Stimulated activated CD8-positive, alpha-beta memory T cell treated with anti-CD3 and anti-CD28 coated beads, Interleukin-4, amount 100 ng/mL, for 48 hours (primary cell): ENCODE measurements around the gene DDC.
"Not testable (repeated sequence)": the region's sequence is repeated elsewhere in the genome, so short reads cannot be mapped to it uniquely, and the experiment has no call there.

Experiments
- DNase-seq: peaks from one replicate; pipeline ENCODE4 v3.0.0-alpha.2; 2020

The DDC gene

GRCh38 chr7:50479743-50480517 is 85.3 kb downstream of the DDC start:
- no peak for DNase-seq

- DNase-seq = no peak
These were observed 87.6 kb downstream of the DDC start for GRCh38 chr7:50477640-50478039.

GRCh38 chr7:50476953-50477625 is 88.1 kb downstream of the DDC start:
- no peak for DNase-seq

- no peak for DNase-seq
These were observed 89.9 kb downstream of the DDC start for GRCh38 chr7:50475340-50475739.

GRCh38 chr7:50474382-50475160 is 90.6 kb downstream of the DDC start:
- DNase-seq = no peak

GRCh38 chr7:50473531-50473930 is 91.7 kb downstream of the DDC start:
- DNase-seq = no peak

GRCh38 chr7:50472427-50472826 is 92.8 kb downstream of the DDC start:
- no peak for DNase-seq

- DNase-seq = no peak
These were observed 93.2 kb downstream of the DDC start for GRCh38 chr7:50471970-50472369.

- no peak for DNase-seq
These were observed 94.7 kb downstream of the DDC start for GRCh38 chr7:50470250-50471163.

GRCh38 chr7:50469181-50469580 is 96.0 kb downstream of the DDC start:
- DNase-seq = no peak

- peak; percentile 90 for DNase-seq
These were observed 97.2 kb downstream of the DDC start for GRCh38 chr7:50467817-50468610.

GRCh38 chr7:50466815-50467585 is 98.2 kb downstream of the DDC start:
- no peak for DNase-seq

- DNase-seq = no peak
These were observed 102.2 kb downstream of the DDC start for GRCh38 chr7:50463035-50463434.

- DNase-seq = no peak
These were observed 102.8 kb downstream of the DDC start for GRCh38 chr7:50462361-50462760.

GRCh38 chr7:50461695-50462094 is 103.5 kb downstream of the DDC start:
- DNase-seq = no peak

- not testable (repeated sequence) for DNase-seq
These were observed 106.0 kb downstream of the DDC start for GRCh38 chr7:50459183-50459582.

GRCh38 chr7:50458651-50459050 is 106.6 kb downstream of the DDC start:
- not testable (repeated sequence) for DNase-seq

GRCh38 chr7:50456371-50457123 is 108.7 kb downstream of the DDC start:
- DNase-seq = no peak

GRCh38 chr7:50455658-50456057 is 109.5 kb downstream of the DDC start:
- no peak for DNase-seq

- no peak for DNase-seq
These were observed 110.2 kb downstream of the DDC start for GRCh38 chr7:50454968-50455367.
